Measurements from ENCODE around the gene ZC3H12D. TPM values are rescaled to one million over a fixed set of nuclear protein-coding genes. Genes with fewer than 3 reads are reported as not detected.
"Not testable (repeated sequence)": the region's sequence is repeated elsewhere in the genome, so short reads cannot be mapped to it uniquely, and the experiment has no call there.

The ZC3H12D gene
- total RNA-seq, 1 donor from 2014 or later = 0.25 TPM

- Mint-ChIP-seq H3K4me3 (ENCODE audit: unreplicated experiment) (no peak overlapping the region), H3K27me3 (ENCODE audit: low read depth) (peaks cover 6% of the 10 kb centered on the region), H3K9me3 (ENCODE audit: low read depth) (no peaks in the 10 kb centered on the region), H3K36me3 (ENCODE audit: low read depth) (no peaks in the 10 kb centered on the region), H3K27ac (ENCODE audit: unreplicated experiment) (no peak overlapping the region), H3K4me1 (ENCODE audit: low read depth) (peaks cover 12% of the 10 kb centered on the region)
- no peak for TF ChIP-seq CTCF (IDR thresholded peaks at IDR 0.05)
- DNase-seq (ENCODE audit: low spot score) = no peak
These were observed 23.1 kb downstream of the ZC3H12D start for GRCh38 chr6:149461670-149462069.

GRCh38 chr6:149460249-149460648 is 24.6 kb downstream of the ZC3H12D start:
- not testable (repeated sequence) for H3K4me3 Mint-ChIP-seq (ENCODE audit: unreplicated experiment); H3K9me3 Mint-ChIP-seq (ENCODE audit: low read depth); H3K27me3 Mint-ChIP-seq (ENCODE audit: low read depth); H3K27ac Mint-ChIP-seq (ENCODE audit: unreplicated experiment); H3K36me3 Mint-ChIP-seq (ENCODE audit: low read depth); DNase-seq (ENCODE audit: low spot score)
- peaks cover 12% of the 10 kb centered on the region for H3K4me1 Mint-ChIP-seq (ENCODE audit: low read depth)

- Mint-ChIP-seq H3K9me3 (ENCODE audit: low read depth) (no peaks in the 10 kb centered on the region), H3K4me3 (ENCODE audit: unreplicated experiment) (no peak overlapping the region), H3K27ac (ENCODE audit: unreplicated experiment) (no peak overlapping the region), H3K27me3 (ENCODE audit: low read depth) (peaks cover 6% of the 10 kb centered on the region), H3K4me1 (ENCODE audit: low read depth) (peaks cover 17% of the 10 kb centered on the region), H3K36me3 (ENCODE audit: low read depth) (no peaks in the 10 kb centered on the region)
- DNase-seq (ENCODE audit: low spot score) = no peak
- no peak for TF ChIP-seq CTCF (IDR thresholded peaks at IDR 0.05)
These were observed 25.1 kb downstream of the ZC3H12D start for GRCh38 chr6:149459761-149460160.

GRCh38 chr6:149458806-149459205 is 26.0 kb downstream of the ZC3H12D start:
- Mint-ChIP-seq H3K27me3 (ENCODE audit: low read depth) (peaks cover 6% of the 10 kb centered on the region), H3K27ac (ENCODE audit: unreplicated experiment) (no peak overlapping the region), H3K36me3 (ENCODE audit: low read depth) (no peaks in the 10 kb centered on the region), H3K4me3 (ENCODE audit: unreplicated experiment) (no peak overlapping the region), H3K9me3 (ENCODE audit: low read depth) (no peaks in the 10 kb centered on the region), H3K4me1 (ENCODE audit: low read depth) (peaks cover 17% of the 10 kb centered on the region)
- no peak for DNase-seq (ENCODE audit: low spot score)
- TF ChIP-seq CTCF (IDR thresholded peaks at IDR 0.05) = no peak

- Mint-ChIP-seq H3K9me3 (ENCODE audit: low read depth) (no peaks in the 10 kb centered on the region), H3K27me3 (ENCODE audit: low read depth) (peaks cover 6% of the 10 kb centered on the region), H3K4me1 (ENCODE audit: low read depth) (peaks cover 17% of the 10 kb centered on the region), H3K36me3 (ENCODE audit: low read depth) (no peaks in the 10 kb centered on the region), H3K4me3 (ENCODE audit: unreplicated experiment) (no peak overlapping the region), H3K27ac (ENCODE audit: unreplicated experiment) (no peak overlapping the region)
- no peak for TF ChIP-seq CTCF (IDR thresholded peaks at IDR 0.05)
- no peak for DNase-seq (ENCODE audit: low spot score)
These were observed 26.6 kb downstream of the ZC3H12D start for GRCh38 chr6:149458196-149458595.

- no peak for DNase-seq (ENCODE audit: low spot score)
- no peak overlapping the region for H3K4me3 Mint-ChIP-seq (ENCODE audit: unreplicated experiment)
- H3K9me3 Mint-ChIP-seq (ENCODE audit: low read depth) = no peaks in the 10 kb centered on the region
- peaks cover 6% of the 10 kb centered on the region for H3K27me3 Mint-ChIP-seq (ENCODE audit: low read depth)
- no peak overlapping the region for H3K27ac Mint-ChIP-seq (ENCODE audit: unreplicated experiment)
- TF ChIP-seq CTCF (IDR thresholded peaks at IDR 0.05) = no peak
- H3K4me1 Mint-ChIP-seq (ENCODE audit: low read depth) = peaks cover 17% of the 10 kb centered on the region
- no peaks in the 10 kb centered on the region for H3K36me3 Mint-ChIP-seq (ENCODE audit: low read depth)
These were observed 27.4 kb downstream of the ZC3H12D start for GRCh38 chr6:149457316-149457884.

All from chondrocyte (in vitro differentiated cells).